GM18519 (cell line): ENCODE results near the gene NF2.

Source experiments
- ATAC-seq: cut with Tn5 transposase; IDR thresholded peaks from one replicate; pipeline ENCODE4 v1.9.1; 2021; ENCODE audit warnings: mild to moderate bottlenecking, moderate library complexity; ENCODE audit not compliant: unreplicated experiment, low FRiP score

The NF2 gene

DNA sequence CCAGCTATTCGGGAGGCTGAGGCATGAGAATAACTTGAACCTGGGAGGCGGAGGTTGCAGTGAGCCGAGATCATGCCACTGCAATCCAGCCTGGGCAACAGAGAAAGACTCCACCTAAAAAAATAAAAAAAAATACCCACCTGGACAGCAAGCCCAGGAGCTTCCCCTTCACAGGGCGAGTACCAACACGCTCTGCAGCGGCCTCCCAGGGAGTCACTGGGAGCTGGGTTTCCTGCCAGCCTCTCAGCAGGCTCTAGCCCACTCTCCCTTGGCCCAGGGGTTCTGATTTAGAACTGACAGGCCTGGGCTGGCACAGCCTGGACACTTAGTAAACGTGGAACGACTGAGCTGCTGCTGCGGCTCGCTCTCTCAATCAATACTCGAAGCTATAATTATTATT is 114.4 kb downstream of the NF2 start:
- ATAC-seq, result no peak

DNA sequence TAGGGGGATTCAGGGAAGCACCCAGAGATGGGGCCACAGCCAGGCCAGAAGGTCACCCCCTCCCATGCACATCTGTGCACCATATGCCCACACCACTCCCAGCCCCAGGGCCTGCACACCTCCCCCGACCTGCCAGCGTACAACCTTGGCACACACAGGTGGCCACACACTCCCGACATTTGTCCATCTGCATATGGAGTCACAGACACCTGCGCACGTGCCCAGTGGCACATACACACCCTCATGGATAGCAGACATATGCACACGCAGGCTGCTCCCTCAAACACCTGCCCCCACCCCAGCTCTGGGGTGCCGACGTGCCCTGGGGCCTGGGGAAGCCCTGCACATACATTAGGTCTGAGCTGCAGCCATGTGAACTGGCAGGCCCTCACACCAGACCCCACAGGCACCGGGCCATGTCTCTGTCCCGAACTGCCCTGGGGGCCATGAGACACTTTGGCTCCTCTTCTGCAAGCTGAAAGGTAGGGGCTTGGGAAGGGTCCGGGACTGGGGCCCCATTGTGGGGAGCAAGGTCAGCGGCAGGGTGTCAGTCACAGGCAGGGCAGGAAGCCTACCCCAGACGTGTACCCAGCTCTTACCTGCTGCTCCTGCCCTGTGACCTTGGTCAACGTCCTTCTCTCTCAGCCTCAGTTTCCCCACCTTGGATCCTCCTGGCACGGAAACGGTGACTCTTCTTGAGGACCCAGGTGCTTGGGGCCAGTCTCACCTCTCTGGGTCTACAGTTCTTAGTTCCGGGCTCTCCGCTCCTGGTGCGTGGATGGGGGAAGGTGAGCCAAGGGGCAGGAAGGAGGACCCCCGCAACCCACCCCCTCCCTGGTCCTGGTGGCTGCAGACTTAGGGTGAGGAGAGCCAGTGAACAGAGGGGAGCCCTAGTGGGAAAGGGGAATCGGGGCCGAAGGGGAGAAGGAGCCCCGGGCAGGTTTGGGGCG is 115.8 kb downstream of the NF2 start:
- ATAC-seq, result no peak

DNA sequence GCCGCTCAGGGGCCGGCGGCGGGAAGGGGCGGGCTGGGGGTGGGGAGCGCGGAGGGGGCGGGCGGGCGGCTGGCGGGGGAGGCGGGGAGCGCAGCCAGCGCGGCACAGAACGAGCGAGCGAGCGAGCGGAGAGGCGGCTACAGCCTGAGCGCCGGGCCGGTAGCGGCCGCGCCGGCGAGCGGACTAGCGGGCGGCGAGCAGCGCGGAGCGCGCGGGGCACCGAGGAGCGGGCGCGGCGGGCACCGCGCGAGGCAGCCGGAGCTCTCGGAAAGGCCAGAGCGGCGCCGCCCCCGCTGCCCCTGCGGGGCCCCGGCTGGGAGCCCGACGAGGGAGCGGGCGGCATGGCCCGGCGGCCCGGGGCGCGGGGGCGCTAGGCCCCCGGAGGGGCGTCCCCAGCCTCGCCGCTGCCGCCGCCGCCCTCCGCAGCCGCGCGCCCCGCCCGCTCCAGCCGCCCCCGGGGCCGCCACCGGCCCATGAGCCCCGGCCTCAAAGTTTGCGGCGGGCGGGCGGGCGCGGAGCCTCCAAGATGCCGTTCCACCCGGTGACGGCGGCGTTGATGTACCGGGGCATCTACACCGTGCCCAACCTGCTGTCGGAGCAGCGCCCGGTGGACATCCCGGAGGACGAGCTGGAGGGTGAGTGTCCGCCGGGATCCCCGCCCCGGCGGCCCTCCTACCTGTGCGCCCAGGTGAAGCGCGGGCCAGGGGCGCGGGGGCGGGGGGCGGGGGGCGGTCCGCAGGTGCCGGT is 116.6 kb downstream of the NF2 start, which contains the start of gene CABP7:
TSS of gene CABP7 (plus strand) at position 105 of the 747 bp plus-strand sequence. CDS start at position 527, 422 bp downstream.
- no peak for ATAC-seq

DNA sequence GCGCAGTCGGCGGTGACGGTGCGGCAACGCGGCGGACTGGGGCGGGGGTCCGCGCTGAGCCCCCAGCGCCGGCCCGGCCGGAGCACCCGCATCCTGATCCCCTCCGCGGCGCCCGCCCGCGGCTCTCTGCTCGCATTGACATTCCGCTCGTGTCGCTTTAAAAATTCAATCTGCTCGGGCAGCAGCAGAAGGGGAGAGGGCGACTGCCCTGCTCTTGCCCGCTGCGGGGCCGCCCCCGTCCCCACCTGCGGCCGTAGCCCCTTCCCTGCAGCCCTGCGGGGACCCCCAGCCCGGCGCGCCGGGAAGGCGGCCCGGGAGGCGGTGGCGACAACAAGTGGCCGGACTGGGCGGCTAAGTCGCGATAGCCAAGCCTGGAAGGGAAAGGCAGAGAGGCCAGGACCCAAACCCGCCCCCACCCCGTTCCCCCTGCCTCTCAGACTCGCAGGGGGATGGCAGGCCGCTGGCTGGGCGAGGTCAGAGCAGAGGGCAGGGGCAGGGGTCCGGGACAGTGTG is 117.4 kb downstream of the NF2 start:
- ATAC-seq, result no peak

DNA sequence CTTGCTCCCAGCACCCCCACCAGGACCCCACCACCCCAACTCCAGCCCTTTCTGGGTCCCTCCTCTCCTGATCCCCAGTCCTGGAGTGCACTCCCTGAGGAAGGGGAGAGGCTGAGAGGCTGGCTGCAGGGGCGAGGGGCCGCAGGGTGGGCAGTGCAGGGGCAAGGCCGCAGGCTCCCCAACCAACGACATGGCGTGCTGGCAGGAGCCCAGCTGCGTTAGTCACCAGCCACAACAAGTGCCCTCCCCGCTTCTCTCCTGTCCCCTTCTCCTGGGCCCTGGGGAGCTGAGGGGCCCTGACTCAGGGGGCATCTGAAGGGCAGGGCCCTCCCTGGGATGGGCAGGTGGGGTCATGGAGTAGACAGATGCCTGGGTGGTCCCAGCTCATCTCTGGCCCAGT is 118.7 kb downstream of the NF2 start:
- no peak for ATAC-seq

DNA sequence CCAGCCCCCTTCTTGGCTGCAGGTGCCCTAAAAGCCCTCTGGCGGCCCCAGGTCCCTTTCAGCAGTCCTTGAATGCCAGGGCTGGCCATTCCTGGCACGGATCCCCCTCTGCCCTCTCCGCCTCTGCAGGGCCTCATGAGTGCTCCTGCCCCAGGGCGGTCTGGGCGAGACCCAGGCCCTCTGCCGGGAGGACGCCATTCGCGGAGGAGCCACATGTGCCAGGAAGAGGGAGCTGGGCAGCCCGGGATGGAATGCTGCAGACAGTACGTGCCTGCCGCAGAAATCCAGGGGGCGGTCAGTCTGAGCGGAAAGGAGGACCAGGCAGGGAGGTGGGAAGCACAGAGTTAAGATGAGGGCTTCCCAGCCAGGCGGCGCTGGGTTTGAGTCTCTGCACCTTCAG is 119.2 kb downstream of the NF2 start:
- ATAC-seq, result no peak

DNA sequence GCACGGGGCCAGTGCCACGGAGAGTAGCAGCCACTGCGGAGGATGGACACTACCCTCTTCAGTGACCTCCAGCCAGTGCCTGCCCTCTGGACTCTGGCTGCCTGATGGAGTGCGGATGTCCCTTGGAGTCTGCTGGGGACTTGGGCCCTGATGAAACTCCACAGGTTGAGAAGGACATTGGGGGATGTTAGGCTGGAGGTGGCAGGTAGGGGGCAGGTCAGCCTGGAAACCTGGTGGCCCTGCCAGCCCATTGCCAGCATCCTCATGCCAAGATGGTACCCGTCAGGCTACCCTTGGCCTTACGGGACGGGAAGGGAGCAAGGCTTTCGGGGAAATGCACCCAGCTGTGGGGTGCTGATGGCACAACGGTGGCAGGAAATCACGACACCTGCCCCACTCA is 120.3 kb downstream of the NF2 start:
- ATAC-seq, result no peak

DNA sequence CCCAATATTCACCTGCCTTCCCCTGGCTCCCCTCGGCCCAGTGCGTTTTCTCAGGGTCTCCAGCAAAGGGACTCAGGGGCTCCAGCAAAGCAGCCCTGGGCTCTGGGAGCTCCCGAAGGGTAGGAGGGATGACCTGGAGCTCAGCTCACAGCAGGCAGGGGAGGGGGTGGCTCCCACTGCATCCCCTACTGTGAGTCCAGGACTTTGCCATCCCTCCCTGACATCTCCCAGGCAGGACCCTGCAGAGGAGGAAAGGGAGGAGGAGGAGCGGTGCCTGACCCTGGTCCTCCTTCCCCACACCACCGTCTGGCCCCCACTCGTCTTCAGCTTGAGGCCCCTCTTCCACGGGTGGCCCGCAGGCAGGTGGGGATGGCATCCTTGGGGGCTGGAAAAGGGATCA is 121.4 kb downstream of the NF2 start:
- ATAC-seq, result no peak

DNA sequence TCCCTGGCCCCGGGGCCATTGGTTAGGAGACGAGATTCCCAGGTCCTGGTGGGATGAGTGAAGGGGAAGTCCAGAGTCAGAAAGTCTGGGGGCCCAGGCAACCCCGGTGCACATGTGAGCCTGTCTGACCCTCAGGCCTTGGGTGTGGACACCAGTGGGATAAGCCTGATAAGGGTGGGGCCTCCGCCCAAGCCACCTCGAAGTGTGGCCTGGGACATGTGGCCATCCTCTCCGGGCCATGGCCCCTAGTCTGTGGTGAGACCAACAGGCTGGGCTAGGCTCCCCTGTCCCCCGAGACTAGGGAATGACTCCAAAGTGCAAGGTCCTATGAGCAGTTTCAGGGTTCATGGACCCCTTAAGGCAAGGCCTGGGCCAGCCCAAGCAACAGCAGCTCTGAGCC is 122.7 kb downstream of the NF2 start:
- no peak for ATAC-seq

DNA sequence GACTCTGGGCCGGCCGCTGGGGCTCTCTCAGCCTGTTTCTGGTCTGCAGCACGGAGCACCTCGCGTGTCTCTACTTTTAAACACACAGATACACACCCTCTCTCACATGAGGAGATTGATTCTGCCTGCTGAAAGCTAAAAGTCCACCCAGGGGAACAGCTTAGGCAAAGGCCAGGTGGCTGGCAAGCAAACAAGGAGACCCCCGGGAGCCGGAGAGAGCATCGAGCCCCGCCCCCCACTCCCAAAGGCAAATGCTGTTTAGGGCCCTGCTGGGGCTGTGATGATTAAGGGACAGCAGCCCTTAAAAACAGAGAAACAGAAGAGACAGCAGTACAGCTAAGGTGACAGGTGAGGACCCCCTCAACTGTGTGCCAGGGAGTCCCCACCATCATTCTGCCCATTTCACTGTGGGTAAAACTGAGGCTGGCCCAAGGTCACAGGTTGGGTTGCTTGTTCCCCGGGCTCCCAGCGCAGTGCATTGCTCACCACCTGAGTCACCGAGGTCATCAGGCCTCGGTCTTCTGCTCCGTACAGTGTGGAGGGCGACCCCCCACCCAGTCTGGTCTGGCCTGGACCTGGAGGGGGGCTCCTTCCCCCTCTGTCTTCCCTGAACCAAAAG is 123.2 kb downstream of the NF2 start:
- no peak for ATAC-seq

DNA sequence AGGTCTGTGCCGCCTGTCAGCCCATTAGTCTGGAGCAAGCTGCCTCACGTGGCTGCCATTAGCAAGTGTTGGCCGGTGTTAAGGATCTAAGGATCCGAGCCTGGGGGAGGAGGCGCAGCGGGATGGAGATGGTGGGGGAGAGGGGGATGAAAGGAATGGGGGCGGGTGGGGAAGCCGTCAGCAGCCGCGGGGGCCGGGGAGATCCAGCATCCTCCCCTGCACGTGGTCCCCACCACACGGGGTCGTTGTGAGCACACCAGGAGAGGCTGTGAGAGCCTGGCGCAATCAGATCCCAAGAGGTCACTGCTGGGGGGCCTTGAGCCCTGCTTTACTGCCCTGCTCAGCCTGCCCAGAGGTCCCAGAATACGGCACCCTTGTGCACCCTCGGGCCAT is 123.7 kb downstream of the NF2 start:
- ATAC-seq, result no peak

DNA sequence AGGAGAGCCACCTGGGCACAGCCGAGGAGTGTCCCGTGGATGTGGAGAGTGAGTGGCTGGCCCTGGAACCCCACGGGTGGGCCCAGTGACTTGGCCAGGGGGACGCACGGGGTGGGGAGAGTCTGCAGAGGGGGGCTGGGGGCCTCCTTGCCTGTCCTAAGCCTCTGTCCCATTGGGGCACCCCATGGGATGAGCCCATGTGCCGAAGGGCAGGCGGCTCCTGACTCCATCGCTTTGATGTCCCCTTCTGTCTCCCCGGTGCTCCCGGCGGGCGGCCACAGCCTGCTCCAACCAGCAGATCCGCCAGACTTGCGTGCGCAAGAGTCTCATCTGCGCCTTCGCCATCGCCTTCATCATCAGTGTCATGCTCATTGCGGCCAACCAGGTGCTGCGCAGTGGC is 125.7 kb downstream of the NF2 start:
- ATAC-seq, result no peak

DNA sequence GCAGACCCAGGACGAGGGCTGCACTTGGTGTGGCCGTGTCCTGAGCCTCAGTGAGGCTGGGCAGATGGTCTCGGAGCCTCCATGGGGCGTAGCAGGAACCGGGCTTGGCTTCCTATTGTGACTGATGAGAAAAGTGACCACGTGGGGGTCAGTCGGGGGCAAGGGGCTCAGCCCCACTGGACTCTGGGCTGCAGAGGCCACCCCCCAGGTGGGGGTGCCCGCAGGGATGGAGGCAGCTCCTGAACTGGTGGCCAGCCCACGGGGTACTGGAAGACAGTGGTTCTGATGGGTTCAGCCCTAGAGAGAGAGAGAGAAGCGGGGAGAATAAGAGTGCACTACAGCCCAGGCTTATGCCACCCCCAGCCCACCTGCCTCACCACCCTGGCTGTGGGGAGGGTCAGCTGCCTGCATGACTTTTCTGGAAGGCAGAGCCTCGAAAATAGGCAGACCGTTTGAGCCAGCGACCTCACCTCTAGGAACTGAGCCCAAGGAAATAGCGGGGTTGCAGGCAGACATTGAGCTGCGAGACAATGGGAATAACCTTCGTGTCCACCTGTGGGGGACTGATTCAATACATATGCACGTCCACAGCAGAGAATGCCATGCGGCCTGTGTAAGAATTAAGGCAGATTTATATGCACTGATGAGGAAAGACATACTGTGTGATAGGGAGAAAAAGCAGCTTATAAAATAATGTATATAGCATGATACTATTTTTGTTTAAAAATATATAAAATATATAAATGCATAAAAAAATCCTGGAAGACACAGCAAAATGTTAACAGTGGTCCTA is 127.8 kb downstream of the NF2 start:
- no peak for ATAC-seq

DNA sequence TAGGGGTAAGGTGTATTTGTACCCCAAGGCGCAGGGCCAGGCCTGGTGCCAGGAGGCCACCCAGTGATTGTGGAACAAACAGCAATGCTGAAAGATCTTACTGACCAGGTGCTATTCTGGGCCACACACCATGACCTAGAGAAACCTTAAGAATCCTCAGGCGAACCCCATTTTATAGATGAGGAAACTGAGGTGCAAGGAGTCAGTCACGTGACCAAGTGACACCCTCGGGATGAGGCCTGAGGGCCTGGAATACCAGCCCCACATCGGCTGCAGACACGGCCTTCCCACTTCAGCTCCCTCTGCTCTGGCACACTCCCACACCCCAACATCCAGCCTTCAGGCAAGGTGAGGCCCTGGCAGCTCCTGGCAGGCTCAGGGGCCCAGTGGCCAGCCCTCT is 129.4 kb downstream of the NF2 start:
- ATAC-seq, result no peak

DNA sequence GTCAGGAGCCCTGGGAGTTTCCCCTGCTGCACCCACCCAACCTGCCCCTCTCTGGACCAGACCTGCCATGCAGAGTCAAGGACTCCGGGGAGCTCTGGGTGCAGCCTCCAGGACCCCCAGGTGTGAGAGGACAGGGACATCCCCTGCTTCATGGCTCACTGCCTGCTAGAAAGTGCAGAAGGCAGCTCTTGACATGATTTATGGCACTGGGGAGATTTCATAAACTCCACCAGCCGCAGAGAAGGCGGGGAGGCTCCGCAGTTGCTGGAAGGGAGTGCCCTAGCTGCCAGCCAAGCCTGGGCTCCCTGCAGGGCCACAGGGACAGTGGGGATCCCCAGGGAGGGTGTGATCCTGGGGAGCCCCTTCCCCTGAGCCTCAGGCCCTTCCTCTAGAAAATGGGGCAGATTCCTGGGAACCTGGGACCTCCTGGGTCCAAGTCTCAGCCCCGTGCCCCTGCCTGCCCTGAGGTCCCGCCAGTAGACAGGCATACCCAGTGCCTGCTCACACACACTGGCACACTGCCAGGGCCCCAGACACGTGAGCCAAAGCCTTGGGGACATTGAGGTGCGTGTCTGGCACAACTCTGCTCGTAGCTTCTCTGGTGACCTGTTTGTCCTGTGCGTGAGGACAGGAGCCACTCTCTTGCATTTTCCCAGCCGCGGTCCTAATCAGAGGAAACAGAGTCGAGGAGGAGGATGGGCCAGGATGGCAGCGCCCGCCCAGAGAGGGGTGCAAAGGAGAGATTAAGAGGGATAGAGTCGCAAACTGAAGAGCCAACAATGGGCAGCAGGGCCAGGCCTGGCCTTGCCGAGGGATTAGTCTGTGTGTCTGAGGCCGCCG is 130.1 kb downstream of the NF2 start:
- no peak for ATAC-seq

DNA sequence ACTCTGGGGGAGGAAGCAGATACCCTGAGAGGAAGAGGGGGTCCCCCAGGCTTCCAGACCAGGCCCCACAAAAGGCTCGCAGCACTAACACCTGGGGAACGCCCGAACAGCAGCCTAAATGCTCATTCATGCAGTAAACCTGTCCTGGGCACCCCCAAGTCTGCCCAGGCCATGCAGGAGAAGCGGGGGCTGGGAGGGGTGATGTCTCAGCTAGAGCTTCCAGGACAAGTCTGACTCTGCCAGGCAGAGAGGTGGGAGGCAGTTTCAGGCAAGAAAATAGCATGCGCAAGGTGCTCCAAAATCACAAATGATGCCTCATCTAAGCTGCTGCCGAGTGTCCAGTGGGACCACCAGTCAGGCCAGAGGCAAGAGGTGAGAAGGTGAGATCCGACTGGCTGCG is 131.0 kb downstream of the NF2 start:
- no peak for ATAC-seq

DNA sequence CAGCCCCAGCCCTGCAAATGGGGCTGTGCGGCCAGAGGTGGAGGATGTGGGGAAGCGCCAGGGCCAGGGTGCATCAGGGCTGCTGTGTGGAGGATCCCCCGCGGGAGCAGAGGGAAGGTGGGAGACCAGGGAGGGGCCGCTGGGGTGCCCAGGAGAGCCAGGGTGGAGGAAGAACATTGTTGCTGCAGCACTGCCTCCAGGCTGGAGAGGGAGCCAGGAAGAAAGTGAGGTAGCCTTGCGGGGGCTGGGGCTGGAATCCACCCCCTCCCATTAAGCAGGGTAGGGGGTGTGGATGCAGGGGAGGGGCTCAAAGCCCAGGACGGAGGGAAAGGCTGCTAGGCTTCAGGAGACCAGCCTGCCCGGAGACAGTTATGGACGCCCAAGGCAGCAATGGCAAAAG is 131.4 kb downstream of the NF2 start:
- no peak for ATAC-seq

DNA sequence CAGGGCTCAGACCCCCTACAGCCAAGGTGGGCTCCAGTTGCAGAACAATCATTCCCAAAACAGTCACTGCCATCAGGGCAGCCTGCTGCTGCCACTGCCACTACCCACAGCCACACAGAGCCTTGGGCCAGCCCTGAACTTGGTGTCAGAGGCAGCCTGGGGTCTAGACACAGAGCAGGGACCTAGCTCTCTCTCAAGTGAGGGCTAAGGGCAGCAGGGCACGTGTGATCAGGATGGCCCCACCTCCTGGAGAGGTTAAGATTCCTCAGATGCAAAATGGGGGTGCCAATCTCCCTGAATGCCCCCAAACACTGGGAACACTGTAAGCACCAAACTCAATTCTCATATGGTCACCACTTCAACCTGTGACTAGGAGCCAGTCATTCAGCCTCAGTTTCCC is 132.0 kb downstream of the NF2 start:
- ATAC-seq, result no peak
